ENCODE results near the gene ACAA1.

The ACAA1 gene

GRCh38 chr3:38154033-38154494 is 17.1 kb upstream of the ACAA1 start:
- ChIA-PET CTCF (interaction anchor here (1.2 to 3.5 kb wide), 3 partner anchors 9 to 36 kb away, joined by 3 to 13 read pairs (median 4); partner anchors contain the start of gene OXSR1), POLR2A (interaction anchor here (1.2 to 3.0 kb wide), 2 partner anchors 11 to 15 kb away, joined by 3 to 9 read pairs; partner anchors contain the start of gene OXSR1)
- WGBS (ENCODE audit: insufficient coverage) = 88% methylated on average over 2 of the region's 2 CpGs
- DNase-seq = no peak
- no peaks in the 10 kb centered on the region for H3K9me3 ChIP-seq (ENCODE audit: control extremely low read depth in 1 of 5, control insufficient read depth in 4 of 5, insufficient read depth in 2 of 5, low read depth in 1 of 5, low read length in 4 of 5)
- peaks cover 3 to 35% (median 17%) of the 10 kb centered on the region in 4 experiments for H3K4me1 ChIP-seq (ENCODE audit: control extremely low read depth in 1 of 4, control insufficient read depth in 4 of 4, insufficient read depth in 4 of 4, low read length in 3 of 4)
- no peak overlapping the region for H3K4me3 ChIP-seq (ENCODE audit: control insufficient read depth in 1 of 7, extremely low read depth in 1 of 7, insufficient read depth in 4 of 7, low read depth in 2 of 7, low read length in 6 of 7)
- H3K27me3 ChIP-seq (replicated peaks in 2 of 5; ENCODE audit: control insufficient read depth in 4 of 5, insufficient read depth in 5 of 5, low read length in 4 of 5) = no peaks in the 10 kb centered on the region
- no peaks in the 10 kb centered on the region for H3K36me3 ChIP-seq (ENCODE audit: control insufficient read depth in 4 of 4, insufficient read depth in 4 of 4, low read length in 3 of 4)
- H3K27ac ChIP-seq (ENCODE audit: insufficient read depth in 1 of 2, low read depth in 1 of 2, low read length in 2 of 2, poor library complexity in 1 of 2, severe bottlenecking in 2 of 2) = no peak overlapping the region

GRCh38 chr3:38153221-38153620 is 16.3 kb upstream of the ACAA1 start:
- Histone ChIP-seq H3K36me3 (ENCODE audit: control insufficient read depth in 4 of 4, insufficient read depth in 4 of 4, low read length in 3 of 4) (no peaks in the 10 kb centered on the region), H3K27me3 (replicated peaks in 2 of 5; ENCODE audit: control insufficient read depth in 4 of 5, insufficient read depth in 5 of 5, low read length in 4 of 5) (no peaks in the 10 kb centered on the region), H3K4me1 (ENCODE audit: control extremely low read depth in 1 of 4, control insufficient read depth in 4 of 4, insufficient read depth in 4 of 4, low read length in 3 of 4) (peaks cover 6 to 41% (median 21%) of the 10 kb centered on the region in 4 experiments), H3K9me3 (ENCODE audit: control extremely low read depth in 1 of 5, control insufficient read depth in 4 of 5, insufficient read depth in 2 of 5, low read depth in 1 of 5, low read length in 4 of 5) (no peaks in the 10 kb centered on the region), H3K4me3 (ENCODE audit: control insufficient read depth in 1 of 7, extremely low read depth in 1 of 7, insufficient read depth in 4 of 7, low read depth in 2 of 7, low read length in 6 of 7) (no peak overlapping the region), H3K27ac (ENCODE audit: insufficient read depth in 1 of 2, low read depth in 1 of 2, low read length in 2 of 2, poor library complexity in 1 of 2, severe bottlenecking in 2 of 2) (no peak overlapping the region)
- no peak for DNase-seq
- ChIA-PET CTCF (interaction anchor here (1.2 to 3.5 kb wide), 3 partner anchors 10 to 44 kb away, joined by 3 to 13 read pairs (median 4); partner anchors contain the start of gene OXSR1), POLR2A (interaction anchor here (3.0 kb wide), 1 partner anchor 12 kb away, joined by 9 read pairs; the partner anchor contains the start of gene OXSR1)
- 100% methylated on average over 1 of the region's 2 CpGs for WGBS (ENCODE audit: insufficient coverage)

DNA sequence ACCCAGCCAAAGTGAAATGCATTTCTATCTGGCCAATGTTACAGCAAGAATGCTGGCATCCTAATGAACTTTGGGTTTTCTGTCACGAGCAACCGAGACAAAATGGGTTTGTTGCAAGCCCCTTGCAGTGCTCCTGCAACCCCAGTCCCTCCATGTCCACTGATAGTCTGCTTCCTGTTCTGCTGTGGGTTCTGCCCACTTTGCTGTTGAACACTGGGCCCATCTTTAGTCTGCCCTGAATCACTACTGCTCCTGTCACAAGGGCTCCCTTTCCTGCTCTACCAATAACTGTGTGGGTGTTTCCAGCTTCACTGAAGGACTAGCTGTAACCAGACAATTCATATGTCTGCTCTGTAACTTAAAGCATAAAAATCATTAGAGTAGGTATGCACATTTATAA is 15.7 kb upstream of the ACAA1 start:
- DNase-seq = no peak
- H3K36me3 ChIP-seq (ENCODE audit: control insufficient read depth in 4 of 4, insufficient read depth in 4 of 4, low read length in 3 of 4) = no peaks in the 10 kb centered on the region
- no peaks in the 10 kb centered on the region for H3K9me3 ChIP-seq (ENCODE audit: control extremely low read depth in 1 of 5, control insufficient read depth in 4 of 5, insufficient read depth in 2 of 5, low read depth in 1 of 5, low read length in 4 of 5)
- H3K4me3 ChIP-seq (ENCODE audit: control insufficient read depth in 1 of 7, extremely low read depth in 1 of 7, insufficient read depth in 4 of 7, low read depth in 2 of 7, low read length in 6 of 7) = no peak overlapping the region
- H3K4me1 ChIP-seq (ENCODE audit: control extremely low read depth in 1 of 4, control insufficient read depth in 4 of 4, insufficient read depth in 4 of 4, low read length in 3 of 4) = peaks cover 9 to 46% (median 26%) of the 10 kb centered on the region in 4 experiments
- 100% methylated on average over 2 of the region's 2 CpGs for WGBS (ENCODE audit: insufficient coverage)
- no peaks in the 10 kb centered on the region for H3K27me3 ChIP-seq (replicated peaks in 2 of 5; ENCODE audit: control insufficient read depth in 4 of 5, insufficient read depth in 5 of 5, low read length in 4 of 5)
- CTCF ChIA-PET = interaction anchor here (1.2 to 3.5 kb wide), 3 partner anchors 11 to 44 kb away, joined by 3 to 13 read pairs (median 4); partner anchors contain the start of gene OXSR1
- POLR2A ChIA-PET = interaction anchor here (3.0 kb wide), 1 partner anchor 13 kb away, joined by 9 read pairs; the partner anchor contains the start of gene OXSR1
- no peak overlapping the region for H3K27ac ChIP-seq (ENCODE audit: insufficient read depth in 1 of 2, low read depth in 1 of 2, low read length in 2 of 2, poor library complexity in 1 of 2, severe bottlenecking in 2 of 2)

DNA sequence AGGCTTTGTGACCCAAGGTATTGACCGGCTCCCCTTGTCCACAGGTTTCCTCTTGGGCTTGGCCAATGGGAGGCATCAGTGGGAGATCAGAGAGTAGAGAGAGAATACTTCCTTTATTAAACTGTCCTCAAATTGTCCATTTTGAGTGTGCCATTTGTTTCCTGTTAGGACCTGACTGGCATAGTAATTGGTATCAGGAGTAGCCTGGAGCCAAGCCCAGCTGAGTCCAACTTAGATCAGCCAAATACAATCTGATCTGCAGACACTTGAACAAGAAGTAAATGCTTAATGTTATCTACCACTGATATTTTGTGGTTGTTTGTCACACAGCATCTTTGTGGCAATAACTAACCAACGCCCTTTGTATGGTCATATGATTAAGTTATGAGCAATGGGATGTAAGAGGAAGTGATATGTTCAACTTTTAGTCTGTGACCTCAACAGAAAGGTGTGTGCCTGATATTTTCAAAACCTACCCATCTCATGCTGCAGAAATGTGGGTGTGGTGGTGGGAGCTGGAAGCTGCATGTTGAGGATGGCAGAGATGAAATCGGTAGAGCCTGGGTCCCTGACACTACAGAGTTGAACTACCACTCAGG is 14.8 kb upstream of the ACAA1 start:
- Histone ChIP-seq H3K36me3 (ENCODE audit: control insufficient read depth in 4 of 4, insufficient read depth in 4 of 4, low read length in 3 of 4) (no peaks in the 10 kb centered on the region), H3K27me3 (replicated peaks in 2 of 5; ENCODE audit: control insufficient read depth in 4 of 5, insufficient read depth in 5 of 5, low read length in 4 of 5) (no peaks in the 10 kb centered on the region), H3K4me3 (ENCODE audit: control insufficient read depth in 1 of 7, extremely low read depth in 1 of 7, insufficient read depth in 4 of 7, low read depth in 2 of 7, low read length in 6 of 7) (no peak overlapping the region), H3K9me3 (ENCODE audit: control extremely low read depth in 1 of 5, control insufficient read depth in 4 of 5, insufficient read depth in 2 of 5, low read depth in 1 of 5, low read length in 4 of 5) (no peaks in the 10 kb centered on the region), H3K27ac (ENCODE audit: insufficient read depth in 1 of 2, low read depth in 1 of 2, low read length in 2 of 2, poor library complexity in 1 of 2, severe bottlenecking in 2 of 2) (no peak overlapping the region), H3K4me1 (ENCODE audit: control extremely low read depth in 1 of 4, control insufficient read depth in 4 of 4, insufficient read depth in 4 of 4, low read length in 3 of 4) (peaks cover 9 to 49% (median 27%) of the 10 kb centered on the region in 4 experiments)
- CTCF ChIA-PET = interaction anchor here (3.5 kb wide), 1 partner anchor 11 kb away, joined by 13 read pairs; no protein-coding TSS in a partner anchor
- no CpG with 5 or more reads among the region's 3 CpGs for WGBS (ENCODE audit: insufficient coverage)
- DNase-seq = peak in 2 of 3 donors; percentile 48 to 66
- POLR2A ChIA-PET = interaction anchor here (3.0 kb wide), 1 partner anchor 13 kb away, joined by 9 read pairs; the partner anchor contains the start of gene OXSR1

- ChIA-PET POLR2A (no interaction called here), CTCF (no interaction called here)
- WGBS (ENCODE audit: insufficient coverage) = 88% methylated on average over 1 of the region's 3 CpGs
- Histone ChIP-seq H3K27ac (ENCODE audit: insufficient read depth in 1 of 2, low read depth in 1 of 2, low read length in 2 of 2, poor library complexity in 1 of 2, severe bottlenecking in 2 of 2) (no peak overlapping the region), H3K27me3 (replicated peaks in 2 of 5; ENCODE audit: control insufficient read depth in 4 of 5, insufficient read depth in 5 of 5, low read length in 4 of 5) (no peaks in the 10 kb centered on the region), H3K4me3 (ENCODE audit: control insufficient read depth in 1 of 7, extremely low read depth in 1 of 7, insufficient read depth in 4 of 7, low read depth in 2 of 7, low read length in 6 of 7) (no peak overlapping the region), H3K36me3 (ENCODE audit: control insufficient read depth in 4 of 4, insufficient read depth in 4 of 4, low read length in 3 of 4) (no peaks in the 10 kb centered on the region), H3K4me1 (ENCODE audit: control extremely low read depth in 1 of 4, control insufficient read depth in 4 of 4, insufficient read depth in 4 of 4, low read length in 3 of 4) (peaks cover 9 to 49% (median 27%) of the 10 kb centered on the region in 4 experiments), H3K9me3 (ENCODE audit: control extremely low read depth in 1 of 5, control insufficient read depth in 4 of 5, insufficient read depth in 2 of 5, low read depth in 1 of 5, low read length in 4 of 5) (peaks cover 0 to 5% (median under 1%) of the 10 kb centered on the region in 5 experiments)
- DNase-seq = no peak
These were observed 14.0 kb upstream of the ACAA1 start for GRCh38 chr3:38150780-38151528.

- ChIA-PET CTCF (interaction anchor here (1.0 to 2.9 kb wide), 3 partner anchors 9 to 18 kb away, joined by 3 to 10 read pairs (median 4); no protein-coding TSS in a partner anchor), POLR2A (no interaction called here)
- Histone ChIP-seq H3K4me3 (ENCODE audit: control insufficient read depth in 1 of 7, extremely low read depth in 1 of 7, insufficient read depth in 4 of 7, low read depth in 2 of 7, low read length in 6 of 7) (peak overlapping the region in 2 of 7 experiments; percentile 20 to 48), H3K27ac (ENCODE audit: insufficient read depth in 1 of 2, low read depth in 1 of 2, low read length in 2 of 2, poor library complexity in 1 of 2, severe bottlenecking in 2 of 2) (peak overlapping the region in 1 of 2 experiments; percentile 19), H3K36me3 (ENCODE audit: control insufficient read depth in 4 of 4, insufficient read depth in 4 of 4, low read length in 3 of 4) (no peaks in the 10 kb centered on the region), H3K27me3 (replicated peaks in 2 of 5; ENCODE audit: control insufficient read depth in 4 of 5, insufficient read depth in 5 of 5, low read length in 4 of 5) (no peaks in the 10 kb centered on the region), H3K4me1 (ENCODE audit: control extremely low read depth in 1 of 4, control insufficient read depth in 4 of 4, insufficient read depth in 4 of 4, low read length in 3 of 4) (peaks cover 9 to 49% (median 27%) of the 10 kb centered on the region in 4 experiments), H3K9me3 (ENCODE audit: control extremely low read depth in 1 of 5, control insufficient read depth in 4 of 5, insufficient read depth in 2 of 5, low read depth in 1 of 5, low read length in 4 of 5) (peaks cover 0 to 9% (median 2%) of the 10 kb centered on the region in 5 experiments)
- peak; percentile 69 to 88 (median 80) for DNase-seq
- 0% methylated on average over 3 of the region's 3 CpGs for WGBS (ENCODE audit: insufficient coverage)
These were observed 12.8 kb upstream of the ACAA1 start for GRCh38 chr3:38149708-38150107.

Measured in common myeloid progenitor, CD34-positive (primary cell).